Right hindlimb (tissue), 1 donor: Measurements from ENCODE around the gene UGT2B15.
"Not testable (repeated sequence)": the region's sequence is repeated elsewhere in the genome, so short reads cannot be mapped to it uniquely, and the experiment has no call there.

ENCODE experiments used
- DNase-seq: peaks from one replicate; pipeline ENCODE4 v3.0.0-alpha.2; 2018

UGT2B15 gene

GRCh38 chr4:68655764-68656444 is 14.5 kb downstream of the UGT2B15 start:
- DNase-seq: no peak

GRCh38 chr4:68654946-68655721 is 15.3 kb downstream of the UGT2B15 start:
- DNase-seq: no peak

- no peak for DNase-seq
Observed at GRCh38 chr4:68651932-68652331, 18.5 kb downstream of the UGT2B15 start.

DNA sequence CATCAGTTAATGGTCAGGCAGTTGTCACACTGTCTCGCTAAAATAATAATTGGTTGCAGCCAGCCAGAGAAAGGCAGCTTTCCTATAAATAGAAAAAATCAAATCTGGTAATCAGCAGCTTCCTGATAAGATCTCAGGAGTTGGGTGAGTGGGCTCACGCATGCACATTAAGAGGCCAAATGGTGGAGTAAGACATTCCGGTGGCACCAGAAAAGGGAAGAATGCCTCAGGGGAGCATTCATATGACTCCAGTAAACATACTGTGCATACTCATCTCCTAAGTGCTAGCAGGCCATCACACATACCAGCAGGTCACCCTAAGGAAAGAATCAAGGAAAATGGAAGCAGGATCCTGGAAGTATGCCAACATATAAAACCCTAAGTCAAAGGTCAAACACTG is 40.1 kb downstream of the UGT2B15 start:
- DNase-seq: no peak

- not testable (repeated sequence) for DNase-seq
Observed at GRCh38 chr4:68622731-68623130, 47.7 kb downstream of the UGT2B15 start.

- DNase-seq: no peak
Observed at GRCh38 chr4:68617003-68617698, 53.3 kb downstream of the UGT2B15 start.

- no peak for DNase-seq
Observed at GRCh38 chr4:68615699-68616422, 54.6 kb downstream of the UGT2B15 start.

GRCh38 chr4:68613752-68614151 is 56.7 kb downstream of the UGT2B15 start:
- DNase-seq: no peak

- no peak for DNase-seq
Observed at GRCh38 chr4:68606240-68606639, 64.2 kb downstream of the UGT2B15 start.

GRCh38 chr4:68599150-68599549 is 71.3 kb downstream of the UGT2B15 start:
- DNase-seq: no peak

GRCh38 chr4:68597482-68597881 is 73.0 kb downstream of the UGT2B15 start:
- DNase-seq: no peak
